Astrocyte (in vitro differentiated cells and primary cell): ENCODE measurements around the gene SLC7A5. TPM values are rescaled to one million over a fixed set of nuclear protein-coding genes. Genes with fewer than 3 reads are reported as not detected.

Experiments used
- DNase-seq: peaks from one replicate; pipeline ENCODE4 v3.0.0-alpha.2; 2010; ENCODE audit warnings: low read depth
- FAIRE-seq: peaks from 2 replicates; lab custom pipeline; 2011; peaks lifted over from hg19 to GRCh38; lab: Jason Lieb, UNC
- H2AFZ ChIP-seq: 2 replicates; pipeline ENCODE4 v1.6.0; 2012; ENCODE audit warnings: low read depth, low read length, inconsistent platforms
- H3K27ac ChIP-seq: 2 replicates; pipeline ENCODE4 v1.5.1; 2011; ENCODE audit warnings: low read depth, low read length, inconsistent platforms
- H3K27me3 ChIP-seq: 2 replicates; pipeline ENCODE4 v1.6.0; 2011; ENCODE audit warnings: low read length, inconsistent platforms; ENCODE audit not compliant: insufficient read depth
- H3K36me3 ChIP-seq: 2 replicates; pipeline ENCODE4 v1.5.1; 2011; ENCODE audit warnings: low read length, inconsistent platforms; ENCODE audit not compliant: insufficient read depth
- H3K4me1 ChIP-seq: 2 replicates; pipeline ENCODE4 v1.5.1; 2011; ENCODE audit warnings: low read length, inconsistent platforms; ENCODE audit not compliant: insufficient read depth
- H3K4me2 ChIP-seq: 2 replicates; pipeline ENCODE4 v1.6.0; 2012; ENCODE audit warnings: low read length, inconsistent platforms
- H3K4me3 ChIP-seq: 2 replicates; pipeline ENCODE4 v1.5.1; 2011; ENCODE audit warnings: low read depth, mild to moderate bottlenecking, low read length, inconsistent platforms; ENCODE audit not compliant: insufficient read depth
- H3K79me2 ChIP-seq: 2 replicates; pipeline ENCODE4 v1.6.0; 2012; ENCODE audit warnings: mild to moderate bottlenecking, low read length, inconsistent platforms; ENCODE audit not compliant: insufficient read depth
- H3K9ac ChIP-seq: 2 replicates; pipeline ENCODE4 v1.6.0; 2012; ENCODE audit warnings: mild to moderate bottlenecking, low read length, inconsistent platforms
- H3K9me3 ChIP-seq: 2 replicates; pipeline ENCODE4 v1.5.1; 2012; ENCODE audit warnings: low read depth, mild to moderate bottlenecking, low read length, inconsistent platforms; ENCODE audit not compliant: insufficient read depth
- H4K20me1 ChIP-seq: 2 replicates; pipeline ENCODE4 v1.6.0; 2012; ENCODE audit warnings: low read length, inconsistent platforms; ENCODE audit not compliant: insufficient read depth
- H3K27ac Mint-ChIP-seq: one replicate; pipeline ENCODE4 v1.8.0; 2021; ENCODE audit warnings: mild to moderate bottlenecking, mixed read lengths; ENCODE audit not compliant: unreplicated experiment
- H3K27me3 Mint-ChIP-seq: one replicate; pipeline ENCODE4 v1.8.0; 2021; ENCODE audit warnings: low read depth, mixed read lengths; ENCODE audit not compliant: unreplicated experiment
- H3K36me3 Mint-ChIP-seq: one replicate; pipeline ENCODE4 v1.8.0; 2021; ENCODE audit warnings: low read depth, mixed read lengths; ENCODE audit not compliant: unreplicated experiment
- H3K4me1 Mint-ChIP-seq: one replicate; pipeline ENCODE4 v1.8.0; 2021; ENCODE audit warnings: low read depth, mixed read lengths; ENCODE audit not compliant: unreplicated experiment
- H3K4me3 Mint-ChIP-seq: one replicate; pipeline ENCODE4 v1.8.0; 2021; ENCODE audit warnings: mild to moderate bottlenecking, moderate library complexity, mixed read lengths; ENCODE audit not compliant: unreplicated experiment
- H3K9me3 Mint-ChIP-seq: one replicate; pipeline ENCODE4 v1.8.0; 2021; ENCODE audit warnings: mild to moderate bottlenecking, mixed read lengths; ENCODE audit not compliant: unreplicated experiment
- EZH2 ChIP-seq: IDR thresholded peaks from 2 replicates; pipeline ENCODE4 v1.6.1; 2012; ENCODE audit warnings: mild to moderate bottlenecking, low read length, inconsistent platforms; ENCODE audit not compliant: insufficient read depth
- total RNA-seq: library from RNA; stranded (reverse); gene quantifications from 2 replicates; pipeline ENCODE4 v1.2.1, GENCODE V29; 2021
- TF ChIP-seq, protein P1 (sequence below): IDR thresholded peaks from 2 replicates; pipeline ENCODE4 v1.5.1; 2011; ENCODE audit warnings: low read depth, mild to moderate bottlenecking, inconsistent platforms, low read length, moderate library complexity; ENCODE audit not compliant: insufficient read depth

The SLC7A5 gene
- total RNA-seq, 1 donor from 2014 or later, result 815 TPM

DNA sequence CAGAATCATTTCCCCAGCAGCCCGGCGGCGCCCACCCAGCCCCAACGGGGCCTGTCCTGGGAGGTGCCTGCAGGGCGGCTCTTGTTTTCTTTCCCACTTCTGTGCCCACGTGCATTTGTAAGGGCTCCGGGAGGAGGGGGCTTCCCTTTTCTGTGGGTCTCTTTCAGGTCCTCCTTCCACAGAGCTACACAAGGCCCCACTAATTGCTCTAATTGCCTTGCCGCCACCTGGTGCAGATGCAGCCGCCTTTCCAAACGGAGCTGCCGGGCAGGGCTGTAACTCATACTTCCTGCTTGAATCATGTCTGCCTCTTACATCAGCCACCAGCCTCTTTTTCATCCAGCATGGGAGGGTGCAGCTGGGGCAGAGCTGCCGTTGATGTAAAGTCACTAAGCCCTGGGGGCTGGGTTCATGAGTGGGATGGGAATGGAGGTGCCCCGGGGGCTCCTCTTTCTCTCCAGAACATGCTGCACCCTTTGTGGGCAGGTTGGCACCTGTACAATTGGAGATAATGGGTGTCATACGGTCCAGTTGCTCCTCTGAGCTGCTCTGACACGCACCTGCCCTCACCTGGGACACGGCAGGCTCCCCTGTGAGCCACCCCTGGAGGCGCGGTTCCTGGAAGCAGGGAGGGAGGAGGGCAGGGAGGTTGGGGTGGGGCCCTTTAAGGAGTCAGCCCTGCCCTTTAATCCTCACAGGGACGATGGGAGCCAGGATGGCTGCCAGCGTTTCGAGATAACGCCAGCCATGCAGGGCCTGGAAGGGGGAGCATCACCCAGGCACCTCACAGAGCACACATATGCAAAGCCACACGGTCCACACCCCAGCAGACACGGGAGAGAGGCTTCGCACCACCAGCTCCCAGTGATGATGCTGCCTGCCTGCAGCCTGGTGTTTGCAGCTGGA, 62.4 kb downstream of the SLC7A5 start:
- Mint-ChIP-seq H3K36me3 (peaks cover 2% of the 10 kb centered on the region), H3K27ac (peak overlapping the region; percentile 100), H3K4me1 (peaks cover 33% of the 10 kb centered on the region), H3K9me3 (peaks cover 2% of the 10 kb centered on the region), H3K4me3 (peak overlapping the region; percentile 57), H3K27me3 (peaks cover 5% of the 10 kb centered on the region)
- Histone ChIP-seq H3K4me1 (peaks cover 16% of the 10 kb centered on the region), H3K4me3 (peak overlapping the region; percentile 44), H2AFZ (peak overlapping the region; percentile 86), H3K27ac (peak overlapping the region; percentile 47), H3K27me3 (no peaks in the 10 kb centered on the region), H3K4me2 (peak overlapping the region; percentile 85), H3K9me3 (no peaks in the 10 kb centered on the region), H3K36me3 (no peaks in the 10 kb centered on the region), H3K79me2 (no peaks in the 10 kb centered on the region), H4K20me1 (no peaks in the 10 kb centered on the region), H3K9ac (peak overlapping the region; percentile 62)
- TF ChIP-seq, protein P1, sequence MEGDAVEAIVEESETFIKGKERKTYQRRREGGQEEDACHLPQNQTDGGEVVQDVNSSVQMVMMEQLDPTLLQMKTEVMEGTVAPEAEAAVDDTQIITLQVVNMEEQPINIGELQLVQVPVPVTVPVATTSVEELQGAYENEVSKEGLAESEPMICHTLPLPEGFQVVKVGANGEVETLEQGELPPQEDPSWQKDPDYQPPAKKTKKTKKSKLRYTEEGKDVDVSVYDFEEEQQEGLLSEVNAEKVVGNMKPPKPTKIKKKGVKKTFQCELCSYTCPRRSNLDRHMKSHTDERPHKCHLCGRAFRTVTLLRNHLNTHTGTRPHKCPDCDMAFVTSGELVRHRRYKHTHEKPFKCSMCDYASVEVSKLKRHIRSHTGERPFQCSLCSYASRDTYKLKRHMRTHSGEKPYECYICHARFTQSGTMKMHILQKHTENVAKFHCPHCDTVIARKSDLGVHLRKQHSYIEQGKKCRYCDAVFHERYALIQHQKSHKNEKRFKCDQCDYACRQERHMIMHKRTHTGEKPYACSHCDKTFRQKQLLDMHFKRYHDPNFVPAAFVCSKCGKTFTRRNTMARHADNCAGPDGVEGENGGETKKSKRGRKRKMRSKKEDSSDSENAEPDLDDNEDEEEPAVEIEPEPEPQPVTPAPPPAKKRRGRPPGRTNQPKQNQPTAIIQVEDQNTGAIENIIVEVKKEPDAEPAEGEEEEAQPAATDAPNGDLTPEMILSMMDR, result no peak
- TF ChIP-seq EZH2, result no peak
- peak; percentile 81 for DNase-seq
- FAIRE-seq, result no peak

DNA sequence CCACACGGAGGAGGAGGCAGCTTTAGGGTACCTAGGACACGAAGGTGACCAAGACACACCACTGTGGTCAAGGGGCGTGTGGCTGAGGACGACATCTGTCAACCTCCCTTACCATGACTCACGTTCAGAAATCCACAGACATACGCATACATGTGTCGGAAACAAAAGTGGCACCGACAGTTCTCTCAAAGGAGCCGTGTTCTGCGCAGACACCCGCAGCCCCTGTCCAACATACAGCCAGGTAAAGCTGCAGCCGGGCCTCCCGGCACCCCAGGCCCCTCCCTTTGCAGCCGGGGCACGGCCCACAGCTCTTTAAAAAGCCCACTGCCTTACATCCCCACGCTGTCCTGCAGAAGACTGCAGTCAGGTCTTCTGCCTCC, 63.1 kb downstream of the SLC7A5 start:
- Histone ChIP-seq H3K79me2 (no peaks in the 10 kb centered on the region), H3K4me1 (peaks cover 16% of the 10 kb centered on the region), H3K36me3 (no peaks in the 10 kb centered on the region), H4K20me1 (no peaks in the 10 kb centered on the region), H3K4me2 (peak overlapping the region; percentile 85), H3K27me3 (no peaks in the 10 kb centered on the region), H3K27ac (peak overlapping the region; percentile 47), H3K4me3 (peak overlapping the region; percentile 44), H3K9ac (peak overlapping the region; percentile 62), H2AFZ (peak overlapping the region; percentile 86), H3K9me3 (no peaks in the 10 kb centered on the region)
- peaks cover 2% of the 10 kb centered on the region for H3K9me3 Mint-ChIP-seq
- DNase-seq (peak; percentile 20), FAIRE-seq (no peak)
- H3K27ac Mint-ChIP-seq, result peak overlapping the region; percentile 100
- no peak for TF ChIP-seq EZH2
- TF ChIP-seq, protein P1, result no peak
- H3K36me3 Mint-ChIP-seq, result peaks cover 2% of the 10 kb centered on the region
- H3K4me1 Mint-ChIP-seq, result peaks cover 31% of the 10 kb centered on the region
- H3K4me3 Mint-ChIP-seq, result peak overlapping the region; percentile 57
- peaks cover 2% of the 10 kb centered on the region for H3K27me3 Mint-ChIP-seq

DNA sequence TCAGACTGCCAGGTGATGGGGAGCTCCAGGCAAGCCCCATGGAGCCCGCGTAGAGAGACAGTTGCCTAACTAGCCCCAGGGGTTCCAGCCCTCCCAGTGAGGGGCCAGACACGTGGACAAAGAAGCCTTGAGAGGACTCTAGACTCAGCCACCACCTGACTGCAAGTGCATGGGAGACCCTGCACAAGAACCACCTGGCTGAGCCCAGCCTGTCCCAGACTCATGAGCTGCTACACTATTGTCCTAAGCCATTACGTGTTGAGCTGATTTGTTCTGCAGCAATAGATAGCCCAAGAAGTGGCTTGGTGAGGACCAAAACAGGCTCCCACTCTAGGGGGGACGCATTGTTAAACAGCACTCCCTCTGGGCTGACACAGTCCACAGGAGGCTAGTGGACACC, 65.9 kb downstream of the SLC7A5 start:
- Histone ChIP-seq H3K9ac (no peak overlapping the region), H4K20me1 (no peaks in the 10 kb centered on the region), H3K4me1 (peaks cover 16% of the 10 kb centered on the region), H3K4me3 (no peak overlapping the region), H3K4me2 (no peak overlapping the region), H3K27me3 (no peaks in the 10 kb centered on the region), H3K9me3 (no peaks in the 10 kb centered on the region), H3K36me3 (no peaks in the 10 kb centered on the region), H3K27ac (no peak overlapping the region), H2AFZ (no peak overlapping the region), H3K79me2 (no peaks in the 10 kb centered on the region)
- Mint-ChIP-seq H3K27ac (no peak overlapping the region), H3K4me1 (peaks cover 18% of the 10 kb centered on the region), H3K27me3 (peaks cover 2% of the 10 kb centered on the region), H3K4me3 (no peak overlapping the region), H3K36me3 (peaks cover 2% of the 10 kb centered on the region), H3K9me3 (peaks cover 7% of the 10 kb centered on the region)
- DNase-seq (no peak), FAIRE-seq (no peak)
- TF ChIP-seq EZH2, result no peak
- TF ChIP-seq, protein P1, result no peak
